Gastroesophageal sphincter (tissue), 4 donors: Measurements from ENCODE around the gene PCP2. TPM values are rescaled to one million over a fixed set of nuclear protein-coding genes. Genes with fewer than 3 reads are reported as not detected.
A peak's percentile ranks its signal among the peaks of the same experiment; 100 is the strongest.

ENCODE experiments used
- ATAC-seq: fragments of 150-250 bp; one replicate; pipeline ENCODE4 v1.9.1; 2016; ENCODE audit warnings: mild to moderate bottlenecking, moderate library complexity
- H3K27ac ChIP-seq, 4 donors: fragments of 200-600 bp; sonication (generic) in 3 of 4; 1 replicate in 3 of 4; 2 replicates in 1 of 4; pipeline ENCODE4 v1.5.1; 2016 to 2019
- H3K27me3 ChIP-seq: fragments of 200-600 bp; sonication (generic); one replicate; pipeline ENCODE4 v1.5.1; 2019
- H3K36me3 ChIP-seq, 2 donors: fragments of 200-600 bp; sonication (generic); one replicate each; pipeline ENCODE4 v1.5.1; 2019; ENCODE audit warnings: control low read depth in 1 of 2
- H3K4me1 ChIP-seq, 3 donors: fragments of 200-600 bp; sonication (generic); 1 replicate in 2 of 3; 2 replicates in 1 of 3; pipeline ENCODE4 v1.5.1; 2016 to 2019; ENCODE audit warnings: control low read depth in 2 of 3
- H3K4me3 ChIP-seq, 2 donors: fragments of 200-600 bp; sonication (generic); one replicate each; pipeline ENCODE4 v1.5.1; 2019; ENCODE audit warnings: mild to moderate bottlenecking in 1 of 2, moderate library complexity in 1 of 2
- H3K9me3 ChIP-seq, 3 donors: fragments of 200-600 bp; sonication (generic); one replicate each; pipeline ENCODE4 v1.5.1; 2017 to 2019; ENCODE audit warnings: control low read depth in 2 of 3
- CTCF ChIP-seq, 4 experiments: fragments of 200-600 bp in 2 of 4; fragments of 450-650 bp in 2 of 4; sonication (generic) in 1 of 4; IDR thresholded peaks; one replicate each; pipeline ENCODE4 v1.5.1; 2017 to 2019; ENCODE audit warnings: antibody characterized with exemption in 4 of 4, mild to moderate bottlenecking in 2 of 4, moderate library complexity in 2 of 4
- EP300 ChIP-seq: sonication (generic); formaldehyde crosslinking; IDR thresholded peaks from one replicate; pipeline ENCODE4 v1.6.1; 2017; ENCODE audit warnings: antibody characterized with exemption, mild to moderate bottlenecking
- POLR2A ChIP-seq, 2 donors: fragments of 450-650 bp; IDR thresholded peaks; one replicate each; pipeline ENCODE4 v1.6.1; 2017; ENCODE audit warnings: antibody characterized with exemption in 2 of 2, mild to moderate bottlenecking in 2 of 2, moderate library complexity in 1 of 2
- POLR2AphosphoS5 ChIP-seq: sonication (generic); formaldehyde crosslinking; IDR thresholded peaks from one replicate; pipeline ENCODE4 v1.6.1; 2017; ENCODE audit warnings: antibody characterized with exemption
- WGBS, 2 donors: methylation state at CpG; one replicate each; pipeline ENCODE4 v1.1.5; 2018; ENCODE audit warnings: low coverage in 1 of 2; 5-methylcytosine and 5-hydroxymethylcytosine counted together
- total RNA-seq, 4 donors: library from RNA; depleted of rRNA; stranded (reverse); fragments of >200 nt; gene quantifications; one replicate each; pipeline ENCODE4 v1.1.0, GENCODE V29; 2016

PCP2 gene
- total RNA-seq, 4 donors from 2014 or later = not detected

GRCh38 chr19:7652061-7652641 lies 18.6 kb upstream of the PCP2 start:
- no peaks in the 10 kb centered on the region for H3K36me3 ChIP-seq
- no peak overlapping the region for H3K27ac ChIP-seq
- 0 to 3% methylated on average over 6 to 28 of the region's 28 CpGs for WGBS, 2 donors
- H3K27me3 ChIP-seq = peaks cover 44% of the 10 kb centered on the region
- peak; percentile 90 for ATAC-seq
- peak overlapping the region in 1 of 2 donors; percentile 18 for H3K4me3 ChIP-seq
- peaks cover 0 to 9% (median 0%) of the 10 kb centered on the region in 3 donors for H3K4me1 ChIP-seq
- TF ChIP-seq CTCF (IDR thresholded peaks at IDR 0.05) (peak in 3 of 4 experiments; percentile 90 to 96 (median 93)), EP300 (no peak)
- no peaks in the 10 kb centered on the region for H3K9me3 ChIP-seq

- peaks cover 0 to 9% (median 0%) of the 10 kb centered on the region in 3 donors for H3K4me1 ChIP-seq
- no peak for TF ChIP-seq CTCF (IDR thresholded peaks at IDR 0.05)
- TF ChIP-seq POLR2AphosphoS5 = no peak
- no peak for TF ChIP-seq POLR2A (IDR thresholded peaks at IDR 0.05)
- TF ChIP-seq EP300 = no peak
- WGBS, 2 donors = 8 to 50% methylated on average over 1 to 2 of the region's 2 CpGs
- no peak overlapping the region for H3K27ac ChIP-seq
- H3K9me3 ChIP-seq = no peaks in the 10 kb centered on the region
- H3K4me3 ChIP-seq = no peak overlapping the region
- no peak for ATAC-seq
- H3K36me3 ChIP-seq = no peaks in the 10 kb centered on the region
- peaks cover 64% of the 10 kb centered on the region for H3K27me3 ChIP-seq
These were observed 16.6 kb upstream of the PCP2 start for GRCh38 chr19:7650148-7650547.

GRCh38 chr19:7648265-7649014 lies 14.9 kb upstream of the PCP2 start:
- TF ChIP-seq POLR2A (IDR thresholded peaks at IDR 0.05) (no peak), POLR2AphosphoS5 (no peak), CTCF (IDR thresholded peaks at IDR 0.05) (no peak)
- Histone ChIP-seq H3K27ac (no peak overlapping the region), H3K27me3 (peaks cover 81% of the 10 kb centered on the region), H3K4me3 (no peak overlapping the region), H3K4me1 (peaks cover 0 to 9% (median 0%) of the 10 kb centered on the region in 3 donors), H3K36me3 (no peaks in the 10 kb centered on the region), H3K9me3 (no peaks in the 10 kb centered on the region)
- 86 to 91% methylated on average over 9 of the region's 15 CpGs for WGBS, 2 donors
- no peak for ATAC-seq

- no peak for ATAC-seq
- TF ChIP-seq POLR2A (IDR thresholded peaks at IDR 0.05) (no peak), CTCF (IDR thresholded peaks at IDR 0.05) (no peak), EP300 (no peak), POLR2AphosphoS5 (no peak)
These were observed 13.6 kb upstream of the PCP2 start for GRCh38 chr19:7647156-7647555.

GRCh38 chr19:7646426-7646700 lies 12.8 kb upstream of the PCP2 start:
- no peak overlapping the region for H3K4me3 ChIP-seq
- H3K36me3 ChIP-seq = no peaks in the 10 kb centered on the region
- H3K4me1 ChIP-seq = no peaks in the 10 kb centered on the region
- peaks cover 98% of the 10 kb centered on the region for H3K27me3 ChIP-seq
- no peaks in the 10 kb centered on the region for H3K9me3 ChIP-seq
- TF ChIP-seq CTCF (IDR thresholded peaks at IDR 0.05) = no peak
- no peak for TF ChIP-seq POLR2A (IDR thresholded peaks at IDR 0.05)
- no peak for TF ChIP-seq EP300
- TF ChIP-seq POLR2AphosphoS5 = no peak
- no CpG with 5 or more reads among the region's 8 CpGs for WGBS, 2 donors
- ATAC-seq = no peak
- no peak overlapping the region for H3K27ac ChIP-seq

More at GRCh38 chr19:7647156-7647555, 13.6 kb upstream of the PCP2 start:
- WGBS, 2 donors = no CpG with 5 or more reads among the region's 26 CpGs
- Histone ChIP-seq H3K27ac (no peak overlapping the region), H3K9me3 (no peaks in the 10 kb centered on the region), H3K36me3 (no peaks in the 10 kb centered on the region), H3K27me3 (peaks cover 94% of the 10 kb centered on the region), H3K4me3 (no peak overlapping the region), H3K4me1 (peaks cover 0 to 5% (median 0%) of the 10 kb centered on the region in 3 donors)
